ENCODE results near the gene USP9X.
"Not testable (repeated sequence)": the region's sequence is repeated elsewhere in the genome, so short reads cannot be mapped to it uniquely, and the experiment has no call there.

Gene USP9X

DNA sequence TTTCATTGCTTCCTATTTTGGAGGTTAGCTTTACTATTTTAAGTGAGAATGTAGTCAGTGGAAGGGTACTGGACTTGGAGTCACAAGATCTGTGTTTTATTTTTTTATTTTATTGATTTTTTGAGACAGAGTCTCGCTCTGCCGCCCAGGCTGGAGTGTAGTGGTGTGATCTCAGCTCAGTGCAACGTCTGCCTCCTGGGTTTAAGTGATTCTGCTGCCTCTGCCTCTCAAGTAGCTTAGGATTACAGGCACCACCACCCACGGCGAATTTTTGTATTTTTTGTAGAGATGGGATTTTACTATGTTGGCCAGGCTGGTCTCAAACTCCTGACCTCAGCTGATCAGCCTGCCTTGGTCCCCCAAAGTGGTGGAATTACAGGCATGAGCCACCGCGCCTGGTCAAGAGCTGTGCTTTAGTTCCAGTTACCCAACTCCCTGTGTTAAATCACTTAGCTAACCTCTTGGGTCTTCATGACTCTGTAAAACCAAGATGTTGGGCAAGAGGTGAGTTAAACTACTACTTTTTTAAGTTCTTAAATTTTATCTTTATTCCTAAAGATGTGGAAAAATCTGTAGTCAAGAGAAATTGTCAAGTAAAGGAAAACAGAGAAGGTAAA is 11.2 kb downstream of the USP9X start:
- H3K4me3 Mint-ChIP-seq: no peak overlapping the region
- peaks cover 14% of the 10 kb centered on the region for H3K36me3 Mint-ChIP-seq (ENCODE audit: low read depth)
- H3K9me3 Mint-ChIP-seq: no peaks in the 10 kb centered on the region
- H3K27me3 Mint-ChIP-seq (ENCODE audit: low read depth): peaks cover 3% of the 10 kb centered on the region
- H3K4me1 Mint-ChIP-seq: peaks cover 25% of the 10 kb centered on the region
- TF ChIP-seq, protein P1, sequence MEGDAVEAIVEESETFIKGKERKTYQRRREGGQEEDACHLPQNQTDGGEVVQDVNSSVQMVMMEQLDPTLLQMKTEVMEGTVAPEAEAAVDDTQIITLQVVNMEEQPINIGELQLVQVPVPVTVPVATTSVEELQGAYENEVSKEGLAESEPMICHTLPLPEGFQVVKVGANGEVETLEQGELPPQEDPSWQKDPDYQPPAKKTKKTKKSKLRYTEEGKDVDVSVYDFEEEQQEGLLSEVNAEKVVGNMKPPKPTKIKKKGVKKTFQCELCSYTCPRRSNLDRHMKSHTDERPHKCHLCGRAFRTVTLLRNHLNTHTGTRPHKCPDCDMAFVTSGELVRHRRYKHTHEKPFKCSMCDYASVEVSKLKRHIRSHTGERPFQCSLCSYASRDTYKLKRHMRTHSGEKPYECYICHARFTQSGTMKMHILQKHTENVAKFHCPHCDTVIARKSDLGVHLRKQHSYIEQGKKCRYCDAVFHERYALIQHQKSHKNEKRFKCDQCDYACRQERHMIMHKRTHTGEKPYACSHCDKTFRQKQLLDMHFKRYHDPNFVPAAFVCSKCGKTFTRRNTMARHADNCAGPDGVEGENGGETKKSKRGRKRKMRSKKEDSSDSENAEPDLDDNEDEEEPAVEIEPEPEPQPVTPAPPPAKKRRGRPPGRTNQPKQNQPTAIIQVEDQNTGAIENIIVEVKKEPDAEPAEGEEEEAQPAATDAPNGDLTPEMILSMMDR (IDR thresholded peaks at IDR 0.05; ENCODE audit: unreplicated experiment in 3 of 3): no peak
- H3K27ac Mint-ChIP-seq: peak overlapping the region; percentile 11 to 40 (median 18)

DNA sequence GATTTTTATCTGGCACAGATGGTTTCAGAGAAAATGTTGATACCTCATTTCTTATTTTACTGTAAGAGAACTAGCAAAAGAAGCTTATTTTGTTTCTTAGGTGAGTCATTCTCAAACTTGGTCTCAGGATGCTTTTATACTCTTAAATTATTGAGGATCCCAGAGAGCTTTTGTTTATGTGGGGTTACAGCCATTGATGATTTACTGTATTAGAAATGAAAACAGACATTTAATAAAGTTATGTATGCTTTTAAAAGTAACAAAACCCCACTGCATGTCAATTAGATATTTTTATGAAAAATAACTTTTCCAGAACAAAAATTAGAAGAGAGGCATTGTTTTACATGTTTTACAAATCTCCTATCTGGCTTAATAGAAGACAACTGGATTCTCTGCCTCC is 12.1 kb downstream of the USP9X start:
- TF ChIP-seq, protein P1 (IDR thresholded peaks at IDR 0.05; ENCODE audit: unreplicated experiment in 3 of 3): no peak

GRCh38 chrX:41100200-41100599 is 15.0 kb downstream of the USP9X start:
- TF ChIP-seq, protein P1 (IDR thresholded peaks at IDR 0.05; ENCODE audit: unreplicated experiment in 3 of 3): no peak
- Mint-ChIP-seq H3K4me1 (peaks cover 13% of the 10 kb centered on the region), H3K36me3 (ENCODE audit: low read depth) (peaks cover 11% of the 10 kb centered on the region), H3K9me3 (peaks cover 3% of the 10 kb centered on the region), H3K4me3 (no peak overlapping the region), H3K27me3 (ENCODE audit: low read depth) (no peaks in the 10 kb centered on the region), H3K27ac (no peak overlapping the region)

More for the DNA sequence above, 12.1 kb downstream of the USP9X start:
- H3K27me3 Mint-ChIP-seq (ENCODE audit: low read depth): peaks cover 3% of the 10 kb centered on the region
- H3K4me3 Mint-ChIP-seq: no peak overlapping the region
- peaks cover 14% of the 10 kb centered on the region for H3K36me3 Mint-ChIP-seq (ENCODE audit: low read depth)
- H3K9me3 Mint-ChIP-seq: peaks cover 3% of the 10 kb centered on the region
- H3K4me1 Mint-ChIP-seq: peaks cover 17% of the 10 kb centered on the region
- peak overlapping the region in 2 of 3 experiments; percentile 18 to 40 for H3K27ac Mint-ChIP-seq

DNA sequence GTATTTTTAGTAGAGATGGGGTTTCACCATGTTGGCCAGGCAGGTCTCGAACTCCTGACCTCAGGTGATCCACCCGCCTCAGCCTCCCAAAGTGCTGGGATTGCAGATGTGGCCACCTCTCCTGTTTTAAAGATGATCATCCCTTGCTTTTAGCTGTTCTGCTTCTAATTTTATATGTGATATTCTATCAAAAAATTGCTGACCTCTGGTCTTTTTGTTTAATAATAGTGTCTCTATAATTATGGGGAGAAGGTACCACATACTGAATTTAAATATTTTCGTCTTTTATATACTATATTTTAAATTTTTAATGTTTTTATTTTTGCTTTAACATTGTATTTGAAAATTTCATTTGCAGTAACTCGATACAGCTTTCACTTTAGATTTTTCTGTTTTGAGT is 15.6 kb downstream of the USP9X start:
- peaks cover 7% of the 10 kb centered on the region for H3K4me1 Mint-ChIP-seq
- H3K27me3 Mint-ChIP-seq (ENCODE audit: low read depth): no peaks in the 10 kb centered on the region

DNA sequence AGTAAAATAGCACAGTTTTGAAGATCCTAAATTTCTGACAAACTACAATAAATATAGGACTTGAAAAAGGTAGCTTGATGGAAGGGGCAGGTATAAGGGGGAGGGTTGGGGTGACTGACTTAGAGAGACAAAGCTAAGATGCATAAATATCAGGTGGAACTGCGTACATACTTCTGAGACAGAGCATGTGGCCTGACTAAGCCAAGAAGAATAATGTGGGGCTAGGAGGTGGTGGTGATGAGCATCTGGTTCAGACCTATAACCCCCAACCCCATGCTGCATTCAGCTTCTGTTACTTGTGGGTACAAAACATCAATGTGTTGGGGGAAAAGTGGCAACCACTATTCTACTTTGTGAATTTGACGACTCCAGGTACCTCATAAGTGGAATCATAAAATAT is 19.8 kb downstream of the USP9X start:
- H3K36me3 Mint-ChIP-seq (ENCODE audit: low read depth): peaks cover 7% of the 10 kb centered on the region

More for the DNA sequence above, 15.6 kb downstream of the USP9X start:
- Mint-ChIP-seq H3K27ac (no peak overlapping the region), H3K36me3 (ENCODE audit: low read depth) (peaks cover 11% of the 10 kb centered on the region), H3K4me3 (no peak overlapping the region), H3K9me3 (peaks cover 3% of the 10 kb centered on the region)
- TF ChIP-seq, protein P1 (IDR thresholded peaks at IDR 0.05; ENCODE audit: unreplicated experiment in 3 of 3): no peak

GRCh38 chrX:41106257-41106656 is 21.0 kb downstream of the USP9X start:
- H3K4me1 Mint-ChIP-seq: peaks cover 27% of the 10 kb centered on the region
- H3K4me3 Mint-ChIP-seq: not testable (repeated sequence)
- peaks cover 14% of the 10 kb centered on the region for H3K9me3 Mint-ChIP-seq

More for the DNA sequence above, 19.8 kb downstream of the USP9X start:
- Mint-ChIP-seq H3K9me3 (peaks cover 14% of the 10 kb centered on the region), H3K27me3 (ENCODE audit: low read depth) (no peaks in the 10 kb centered on the region), H3K27ac (no peak overlapping the region), H3K4me3 (no peak overlapping the region), H3K4me1 (peaks cover 17% of the 10 kb centered on the region)
- TF ChIP-seq, protein P1 (IDR thresholded peaks at IDR 0.05; ENCODE audit: unreplicated experiment in 3 of 3): no peak

More at GRCh38 chrX:41106257-41106656, 21.0 kb downstream of the USP9X start:
- not testable (repeated sequence) for H3K36me3 Mint-ChIP-seq (ENCODE audit: low read depth); H3K27ac Mint-ChIP-seq; H3K27me3 Mint-ChIP-seq (ENCODE audit: low read depth)
